OCI-LY7 (cell line): ENCODE results near the gene LCN12. TPM values are rescaled to one million over a fixed set of nuclear protein-coding genes. Genes with fewer than 3 reads are reported as not detected.

Experiments
- BruUV-seq: library from RNA; stranded (reverse); fragments of 400-500 nt; replicated peaks from 2 replicates; lab custom pipeline; 2021; lab: Mats Ljungman, UMichigan
- CTCF ChIA-PET: fragments of 300-600 bp; sonication (Branson Sonifier 250); formaldehyde crosslinking; loops from one replicate; lab custom pipeline; 2022; ENCODE audit warnings: antibody characterized with exemption; ENCODE audit not compliant: unreplicated experiment; lab: Charles Lee
- POLR2A ChIA-PET: fragments of 300-600 bp; sonication (Branson Sonifier 250); formaldehyde crosslinking; loops from one replicate; lab custom pipeline; 2022; ENCODE audit warnings: antibody characterized with exemption; lab: Charles Lee
- DNase-seq: peaks from one replicate; pipeline ENCODE4 v3.0.0-alpha.2; 2015; ENCODE audit warnings: low spot score
- H2AFZ ChIP-seq: fragments of 200-600 bp; sonication (generic), shearing (Covaris generic); 2 replicates; pipeline ENCODE4 v1.6.1; 2014; ENCODE audit warnings: mild to moderate bottlenecking, antibody characterized with exemption, low read length, moderate library complexity
- H3K27ac ChIP-seq: fragments of 200-600 bp; sonication (generic); 2 replicates; pipeline ENCODE4 v1.5.1; 2014; ENCODE audit warnings: mixed run types, low read depth, mild to moderate bottlenecking, moderate library complexity, low read length, inconsistent platforms; ENCODE audit not compliant: poor library complexity, severe bottlenecking
- H3K36me3 ChIP-seq: fragments of 200-600 bp; sonication (generic); 2 replicates; pipeline ENCODE4 v1.6.1; 2014; ENCODE audit warnings: mild to moderate bottlenecking, antibody characterized with exemption, low read length, moderate library complexity, mixed read lengths; ENCODE audit not compliant: insufficient read depth
- H3K4me1 ChIP-seq: fragments of 200-600 bp; sonication (generic); 2 replicates; pipeline ENCODE4 v1.5.1; 2014; ENCODE audit warnings: mild to moderate bottlenecking, low read length; ENCODE audit not compliant: insufficient read depth, poor library complexity, severe bottlenecking
- H3K4me2 ChIP-seq: fragments of 200-600 bp; sonication (generic); 2 replicates; pipeline ENCODE4 v1.6.1; 2014; ENCODE audit warnings: mild to moderate bottlenecking, low read length
- H3K4me3 ChIP-seq: fragments of 200-600 bp; sonication (generic); 2 replicates; pipeline ENCODE4 v1.5.1; 2014; ENCODE audit warnings: mild to moderate bottlenecking, low read depth, low read length; ENCODE audit not compliant: poor library complexity, severe bottlenecking
- H3K79me2 ChIP-seq: fragments of 200-600 bp; sonication (generic); 2 replicates; pipeline ENCODE4 v1.6.1; 2016; ENCODE audit warnings: low read depth, mild to moderate bottlenecking, low read length, moderate library complexity, mixed read lengths; ENCODE audit not compliant: insufficient read depth
- H3K9me2 ChIP-seq: fragments of 200-600 bp; sonication (generic); 2 replicates; pipeline ENCODE4 v1.6.1; 2016; ENCODE audit warnings: mild to moderate bottlenecking, low read length, mixed read lengths; ENCODE audit not compliant: insufficient read depth
- H3K9me3 ChIP-seq: fragments of 200-600 bp; sonication (generic); 2 replicates; pipeline ENCODE4 v1.6.1; 2014; ENCODE audit warnings: mild to moderate bottlenecking, mixed run types, low read length, mixed read lengths
- H4K20me1 ChIP-seq: fragments of 200-600 bp; sonication (generic); 2 replicates; pipeline ENCODE4 v1.6.1; 2014; ENCODE audit warnings: mild to moderate bottlenecking, antibody characterized with exemption, low read length, moderate library complexity, mixed read lengths; ENCODE audit not compliant: insufficient read depth
- CTCF ChIP-seq: fragments of 200-600 bp; sonication (generic); conservative IDR thresholded peaks from 2 replicates; pipeline ENCODE4 v1.5.1; 2014; ENCODE audit warnings: mild to moderate bottlenecking, antibody characterized with exemption, low read length, moderate library complexity, mixed read lengths
- EZH2phosphoT487 ChIP-seq: fragments of 200-600 bp; sonication (generic); IDR thresholded peaks from 2 replicates; pipeline ENCODE4 v1.6.1; 2018; ENCODE audit warnings: low read depth, borderline replicate concordance, mild to moderate bottlenecking, mixed run types, antibody characterized with exemption, low read length, moderate library complexity, mixed read lengths
- intact Hi-C: fragments of 100-400 bp; cut with micrococcal nuclease; formaldehyde crosslinking; loops from one replicate; pipeline ENCODE4 v1.10.0; 2022; ENCODE audit not compliant: unreplicated experiment
- total RNA-seq, 2 experiments: library from RNA; depleted of rRNA in 1 of 2; stranded (reverse); fragments of >200 nt in 1 of 2; shearing (Covaris generic) in 1 of 2; gene quantifications; 2 replicates each; pipeline ENCODE4 v1.2.3, GENCODE V29; 2014 to 2022

The LCN12 gene
- total RNA-seq, 2 experiments from 2014 or later = 0.95 to 3.7 TPM

- H3K27ac ChIP-seq = no peak overlapping the region
- H3K4me3 ChIP-seq = no peak overlapping the region
- peaks cover 26% of the 10 kb centered on the region for H3K36me3 ChIP-seq
- peaks cover 10% of the 10 kb centered on the region; the same call in 1 of the 2 replicates for H3K79me2 ChIP-seq
- no peaks in the 10 kb centered on the region for H3K9me2 ChIP-seq
- no peaks in the 10 kb centered on the region for H3K9me3 ChIP-seq
- intact Hi-C loops = loop anchor here (2.0 kb wide), 2 partner anchors 47 to 59 kb away; partner anchors contain the start of genes PAXX and TRAF2
- TF ChIP-seq EZH2phosphoT487 (no peak), CTCF (no peak)
- no TSS peak for BruUV-seq
- H4K20me1 ChIP-seq = no peaks in the 10 kb centered on the region
- ChIA-PET POLR2A (interaction anchor here (0.5 kb wide), 1 partner anchor 125 kb away, joined by 4 read pairs; no protein-coding TSS in a partner anchor), CTCF (no interaction called here)
- peak overlapping the region; percentile 41; the same call in 1 of the 2 replicates for H3K4me2 ChIP-seq
- H2AFZ ChIP-seq = no peak overlapping the region
- DNase-seq = no peak
- peaks cover 34% of the 10 kb centered on the region for H3K4me1 ChIP-seq
Observed at GRCh38 chr9:136945333-136946227, 6.5 kb upstream of the LCN12 start.

- H2AFZ ChIP-seq = no peak overlapping the region
- POLR2A ChIA-PET = no interaction called here
- H3K36me3 ChIP-seq = peaks cover 18% of the 10 kb centered on the region
- H3K4me2 ChIP-seq = no peak overlapping the region
- BruUV-seq = no TSS peak
- intact Hi-C loops = no loop called here
- H3K9me2 ChIP-seq = no peaks in the 10 kb centered on the region
- H3K4me1 ChIP-seq = peaks cover 36% of the 10 kb centered on the region
- H3K9me3 ChIP-seq = no peaks in the 10 kb centered on the region
- no peak overlapping the region for H3K4me3 ChIP-seq
- H4K20me1 ChIP-seq = no peaks in the 10 kb centered on the region
- CTCF ChIA-PET = no interaction called here
- TF ChIP-seq CTCF (no peak), EZH2phosphoT487 (no peak)
- peaks cover 10% of the 10 kb centered on the region; the same call in 1 of the 2 replicates for H3K79me2 ChIP-seq
- H3K27ac ChIP-seq = no peak overlapping the region
- no peak for DNase-seq
Observed at GRCh38 chr9:136946228-136947027, 5.6 kb upstream of the LCN12 start.
